Measurements from ENCODE around the gene RXFP3.

GRCh38 chr5:33984178-33984577 lies 48.0 kb downstream of the RXFP3 start:
- TF ChIP-seq, protein P1, sequence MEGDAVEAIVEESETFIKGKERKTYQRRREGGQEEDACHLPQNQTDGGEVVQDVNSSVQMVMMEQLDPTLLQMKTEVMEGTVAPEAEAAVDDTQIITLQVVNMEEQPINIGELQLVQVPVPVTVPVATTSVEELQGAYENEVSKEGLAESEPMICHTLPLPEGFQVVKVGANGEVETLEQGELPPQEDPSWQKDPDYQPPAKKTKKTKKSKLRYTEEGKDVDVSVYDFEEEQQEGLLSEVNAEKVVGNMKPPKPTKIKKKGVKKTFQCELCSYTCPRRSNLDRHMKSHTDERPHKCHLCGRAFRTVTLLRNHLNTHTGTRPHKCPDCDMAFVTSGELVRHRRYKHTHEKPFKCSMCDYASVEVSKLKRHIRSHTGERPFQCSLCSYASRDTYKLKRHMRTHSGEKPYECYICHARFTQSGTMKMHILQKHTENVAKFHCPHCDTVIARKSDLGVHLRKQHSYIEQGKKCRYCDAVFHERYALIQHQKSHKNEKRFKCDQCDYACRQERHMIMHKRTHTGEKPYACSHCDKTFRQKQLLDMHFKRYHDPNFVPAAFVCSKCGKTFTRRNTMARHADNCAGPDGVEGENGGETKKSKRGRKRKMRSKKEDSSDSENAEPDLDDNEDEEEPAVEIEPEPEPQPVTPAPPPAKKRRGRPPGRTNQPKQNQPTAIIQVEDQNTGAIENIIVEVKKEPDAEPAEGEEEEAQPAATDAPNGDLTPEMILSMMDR (IDR thresholded peaks at IDR 0.05): no peak
- TF ChIP-seq POLR2A (IDR thresholded peaks at IDR 0.05) (no peak), EP300 (IDR thresholded peaks at IDR 0.05; ENCODE audit: low read depth) (no peak), POLR2AphosphoS5 (IDR thresholded peaks at IDR 0.05) (no peak)
